AG09309 (cell line): ENCODE data around the gene DRD4.

Experiments
- DNase-seq: peaks from one replicate; pipeline ENCODE4 v3.0.0-alpha.2; 2010; ENCODE audit warnings: low read depth
- H3K4me3 ChIP-seq: 2 replicates; pipeline ENCODE4 v1.5.1; 2011; ENCODE audit warnings: mild to moderate bottlenecking, low read depth, low read length, moderate library complexity; ENCODE audit not compliant: control insufficient read depth
- CTCF ChIP-seq: IDR thresholded peaks from 2 replicates; pipeline ENCODE4 v1.5.1; 2011; ENCODE audit warnings: mild to moderate bottlenecking, low read depth, low read length, inconsistent platforms; ENCODE audit not compliant: insufficient read depth, control insufficient read depth; ENCODE audit errors: missing control alignments

Gene DRD4

GRCh38 chr11:615504-616319, 21.4 kb upstream of the DRD4 start, which contains the start of gene IRF7:
Gene IRF7, minus strand, starts transcription at chr11:615950. Its CDS starts 586 bp downstream, at chr11:615364.
- DNase-seq: peak; percentile 38
- TF ChIP-seq CTCF: no peak
- H3K4me3 ChIP-seq: peak within 1 kb of the TSS; percentile 70

GRCh38 chr11:616320-617198, 20.5 kb upstream of the DRD4 start:
- no peak for TF ChIP-seq CTCF
- no peak for DNase-seq
- no peak overlapping the region for H3K4me3 ChIP-seq

- no peak for TF ChIP-seq CTCF
- DNase-seq: no peak
- no peak overlapping the region for H3K4me3 ChIP-seq
Measured at GRCh38 chr11:617199-617911, 19.7 kb upstream of the DRD4 start.

GRCh38 chr11:617912-618682, 19.0 kb upstream of the DRD4 start:
- no peak for DNase-seq
- no peak overlapping the region for H3K4me3 ChIP-seq
- no peak for TF ChIP-seq CTCF

- TF ChIP-seq CTCF: no peak
- H3K4me3 ChIP-seq: no peak overlapping the region
- no peak for DNase-seq
Measured at GRCh38 chr11:618856-619627, 18.0 kb upstream of the DRD4 start.
